GM12878 (cell line): ENCODE measurements around the gene DVL2. TPM values are rescaled to one million over a fixed set of nuclear protein-coding genes. Genes with fewer than 3 reads are reported as not detected.

Source experiments
- ATAC-seq: fragments of 200-7000 bp; cut with Tn5 transposase; 3 replicates; pipeline ENCODE4 v1.9.1; 2020; ENCODE audit warnings: mild to moderate bottlenecking, moderate library complexity
- BruUV-seq: library from RNA; stranded (reverse); fragments of 400-500 nt; replicated peaks from 2 replicates; lab custom pipeline; 2021; lab: Mats Ljungman, UMichigan
- CTCF ChIA-PET: fragments of 300-600 bp; sonication (Branson Sonifier 250); formaldehyde crosslinking; extraction: SDS; loops from one replicate; lab custom pipeline; 2021; ENCODE audit warnings: inconsistent platforms; lab: Yijun Ruan, JAX
- POLR2A ChIA-PET: fragments of 350-600 bp; formaldehyde crosslinking; extraction: SDS; loops from one replicate; lab custom pipeline; 2021; ENCODE audit warnings: inconsistent platforms; lab: Charles Lee
- RAD21 ChIA-PET: fragments of 300-600 bp; sonication (Branson Sonifier 250); formaldehyde crosslinking; loops from one replicate; lab custom pipeline; 2023; ENCODE audit warnings: antibody characterized with exemption; ENCODE audit not compliant: unreplicated experiment; lab: Charles Lee
- SMC1A ChIA-PET: fragments of 300-600 bp; sonication (Branson Sonifier 250); formaldehyde crosslinking; loops from one replicate; lab custom pipeline; 2023; ENCODE audit not compliant: unreplicated experiment, uncharacterized antibody; lab: Charles Lee
- DNase-seq: peaks from one replicate; pipeline ENCODE4 v3.0.0-alpha.2; 2011; ENCODE audit warnings: low read depth, low spot score
- FAIRE-seq: peaks from 3 replicates; lab custom pipeline; 2011; peaks lifted over from hg19 to GRCh38; lab: Jason Lieb, UNC
- H2AFZ ChIP-seq: 2 replicates; pipeline ENCODE4 v1.6.0; 2011; ENCODE audit warnings: low read depth, low read length, control low read depth; ENCODE audit not compliant: control insufficient read depth
- H3K27ac ChIP-seq: 2 replicates; pipeline ENCODE4 v1.5.1; 2011; ENCODE audit warnings: control low read depth; ENCODE audit not compliant: control insufficient read depth, insufficient read depth
- H3K27me3 ChIP-seq, 2 experiments: replicated peaks in 1 of 2; 2 replicates each; pipeline versions ENCODE4 v1.6.0 to v1.6.1; 2011; ENCODE audit warnings: low read length in 1 of 2; ENCODE audit not compliant: control insufficient read depth in 2 of 2, insufficient read depth in 2 of 2
- H3K36me3 ChIP-seq, 2 experiments: 2 replicates each; pipeline ENCODE4 v1.5.1; 2011; ENCODE audit warnings: low read length in 1 of 2; ENCODE audit not compliant: control insufficient read depth in 2 of 2, insufficient read depth in 2 of 2
- H3K4me1 ChIP-seq: 2 replicates; pipeline ENCODE4 v1.6.1; 2011; ENCODE audit warnings: mild to moderate bottlenecking, low read length, moderate library complexity, mixed read lengths; ENCODE audit not compliant: control insufficient read depth, insufficient read depth
- H3K4me2 ChIP-seq: 2 replicates; pipeline ENCODE4 v1.6.0; 2011; ENCODE audit warnings: control low read depth; ENCODE audit not compliant: control insufficient read depth, insufficient read depth
- H3K4me3 ChIP-seq: fragments of 200-600 bp; sonication (generic); 2 replicates; pipeline ENCODE4 v1.5.1; 2016
- H3K79me2 ChIP-seq: 2 replicates; pipeline ENCODE4 v1.6.0; 2011; ENCODE audit warnings: low read length; ENCODE audit not compliant: control insufficient read depth, insufficient read depth
- H3K9ac ChIP-seq: 2 replicates; pipeline ENCODE4 v1.8.0; 2011; ENCODE audit warnings: low read length, control low read depth, mixed read lengths; ENCODE audit not compliant: control insufficient read depth, insufficient read depth
- H3K9me3 ChIP-seq: replicated peaks from 3 replicates; pipeline ENCODE4 v1.5.1; 2011; ENCODE audit warnings: mild to moderate bottlenecking, low read length; ENCODE audit not compliant: control insufficient read depth, insufficient read depth
- H4K20me1 ChIP-seq: 2 replicates; pipeline ENCODE4 v1.6.0; 2011; ENCODE audit not compliant: control insufficient read depth, insufficient read depth
- CBX5 ChIP-seq: sonication (generic); IDR thresholded peaks from 2 replicates; pipeline ENCODE4 v1.6.1; 2016; ENCODE audit warnings: low read depth, moderate library complexity, mild to moderate bottlenecking, inconsistent platforms
- CEBPB ChIP-seq, 2 experiments: fragments of 150-350 bp in 1 of 2; IDR thresholded peaks; 2 replicates each; pipeline ENCODE4 v1.6.1; 2012 to 2014; ENCODE audit warnings: low read depth in 2 of 2, low read length in 2 of 2, borderline replicate concordance in 1 of 2, inconsistent platforms in 1 of 2
- CHD2 ChIP-seq: IDR thresholded peaks from 2 replicates; pipeline ENCODE4 v1.6.1; 2011; ENCODE audit warnings: low read depth, low read length, improper control_type of control experiment, borderline replicate concordance
- IKZF1 ChIP-seq: fragments of 450-650 bp; conservative IDR thresholded peaks from 2 replicates; pipeline ENCODE4 v1.6.1; 2017; ENCODE audit warnings: antibody characterized with exemption, mild to moderate bottlenecking
- JUNB ChIP-seq: IDR thresholded peaks from 2 replicates; pipeline ENCODE4 v1.6.1; 2016; ENCODE audit warnings: antibody characterized with exemption, mild to moderate bottlenecking
- MXI1 ChIP-seq: fragments of 150-350 bp; IDR thresholded peaks from 2 replicates; pipeline ENCODE4 v1.6.1; 2011; ENCODE audit warnings: low read depth, mild to moderate bottlenecking, inconsistent platforms, low read length, improper control_type of control experiment
- RFX5 ChIP-seq: IDR thresholded peaks from 2 replicates; pipeline ENCODE4 v1.6.1; 2011; ENCODE audit warnings: low read depth, low read length, improper control_type of control experiment
- SMAD5 ChIP-seq: IDR thresholded peaks from 2 replicates; pipeline ENCODE4 v1.6.1; 2016; ENCODE audit warnings: antibody characterized with exemption, low read depth
- ZNF24 ChIP-seq: fragments of 450-650 bp; IDR thresholded peaks from 2 replicates; pipeline ENCODE4 v1.6.1; 2017; ENCODE audit warnings: antibody characterized with exemption, mild to moderate bottlenecking
- ZNF384 ChIP-seq: IDR thresholded peaks from 2 replicates; pipeline ENCODE4 v1.6.1; 2012; ENCODE audit warnings: low read depth, mild to moderate bottlenecking, low read length, improper control_type of control experiment, borderline replicate concordance
- WGBS: methylation state at CpG from one replicate; pipeline ENCODE4 v1.1.6; 2016; ENCODE audit warnings: low lambda C conversion rate; ENCODE audit not compliant: insufficient replicate concordance, insufficient coverage; ENCODE audit errors: missing lambda C conversion rate; 5-methylcytosine and 5-hydroxymethylcytosine counted together
- in situ Hi-C: fragments of 300-500 bp; cut with MboI; formaldehyde crosslinking; loops from 9 replicates; pipeline ENCODE4 v1.14.3; 2018; ENCODE audit warnings: mixed read lengths
- intact Hi-C: fragments of 100-400 bp; cut with micrococcal nuclease; formaldehyde crosslinking; loops from one replicate; pipeline ENCODE4 v1.14.2; 2022; ENCODE audit not compliant: unreplicated experiment
- polyA plus RNA-seq, 11 experiments: library from polyadenylated mRNA; depleted of rRNA in 4 of 11; unstranded in 6 of 11; stranded (reverse) in 5 of 11; fragments of >200 nt; fragmentation: Nextera tagmentation in 4 of 11; fragmentation: Illumina TruSeq in 1 of 11; extraction: Ambion mirVana in 4 of 11; extraction: Trizol in 1 of 11; gene quantifications; 1 replicate in 1 of 11; 2 replicates in 10 of 11; pipeline versions ENCODE4 v1.2.1 to v1.2.3, GENCODE V29; 2011 to 2016; ENCODE audit warnings: inconsistent platforms in 2 of 11, missing spikeins in 2 of 11, low read depth in 1 of 11
- total RNA-seq, 4 experiments: library from RNA; depleted of rRNA in 3 of 4; stranded (reverse); fragments of >200 nt in 3 of 4; fragmentation: Illumina TruSeq in 1 of 4; extraction: Trizol in 1 of 4; gene quantifications; 2 replicates each; pipeline versions ENCODE4 v1.2.1 to v1.2.3, GENCODE V29; 2013 to 2021
- TF ChIP-seq, protein P1 (sequence below): IDR thresholded peaks from 2 replicates; pipeline ENCODE4 v1.6.1; 2012; ENCODE audit warnings: low read depth, low read length, improper control_type of control experiment

DVL2 gene
- total and polyA plus RNA-seq, 10 of the 15 experiments (the other 5 are each of a cell fraction or from before 2014, with no cell fraction given), result 0.97 to 44.8 (median 23.2) TPM

DNA sequence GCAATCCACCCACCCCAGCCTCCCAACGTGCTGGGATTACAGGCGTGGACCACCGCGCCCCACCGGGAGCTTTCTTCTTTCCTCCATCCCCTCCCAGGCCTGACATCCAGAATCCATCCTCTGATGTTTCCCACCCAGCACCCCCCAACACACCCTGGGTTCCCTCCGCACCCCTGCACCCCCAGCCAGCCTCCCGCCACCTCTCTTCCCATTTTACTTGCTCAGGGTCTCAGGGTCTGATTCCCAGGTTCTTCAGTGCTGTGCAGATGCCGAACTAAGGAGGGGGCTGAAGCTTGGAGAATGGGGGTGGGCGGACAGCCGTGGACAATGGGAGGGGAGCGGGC is 55.4 kb downstream of the DVL2 start:
- POLR2A ChIA-PET, result no interaction called here
- Histone ChIP-seq H3K9ac (no peak overlapping the region), H3K36me3 (no peaks in the 10 kb centered on the region), H3K4me1 (peaks cover 6% of the 10 kb centered on the region), H3K4me3 (no peak overlapping the region), H3K4me2 (no peak overlapping the region)
- 48% methylated on average over 11 of the region's 11 CpGs for WGBS
- ATAC-seq (no peak), DNase-seq (no peak)
- intact Hi-C loops, result loop anchor here (10.0 kb wide), 1 partner anchor 264 kb away; no protein-coding TSS in a partner anchor
- CTCF ChIA-PET, result interaction anchor here (2.3 to 3.5 kb wide), 3 partner anchors 127 to 268 kb away, joined by 10 to 34 read pairs (median 11); no protein-coding TSS in a partner anchor
- RAD21 ChIA-PET, result interaction anchor here (2.7 kb wide), 1 partner anchor 133 kb away, joined by 14 read pairs; no protein-coding TSS in a partner anchor
- no TSS peak for BruUV-seq
- TF ChIP-seq CHD2 (no peak), IKZF1 (no peak), JUNB (no peak), ZNF384 (no peak), SMAD5 (no peak), MXI1 (no peak), CEBPB (IDR thresholded peaks at IDR 0.05; ENCODE audit: borderline replicate concordance in 1 of 2, low read depth in 2 of 2, low read length in 2 of 2) (no peak), CBX5 (no peak), RFX5 (no peak), ZNF24 (no peak)
- TF ChIP-seq, protein P1, sequence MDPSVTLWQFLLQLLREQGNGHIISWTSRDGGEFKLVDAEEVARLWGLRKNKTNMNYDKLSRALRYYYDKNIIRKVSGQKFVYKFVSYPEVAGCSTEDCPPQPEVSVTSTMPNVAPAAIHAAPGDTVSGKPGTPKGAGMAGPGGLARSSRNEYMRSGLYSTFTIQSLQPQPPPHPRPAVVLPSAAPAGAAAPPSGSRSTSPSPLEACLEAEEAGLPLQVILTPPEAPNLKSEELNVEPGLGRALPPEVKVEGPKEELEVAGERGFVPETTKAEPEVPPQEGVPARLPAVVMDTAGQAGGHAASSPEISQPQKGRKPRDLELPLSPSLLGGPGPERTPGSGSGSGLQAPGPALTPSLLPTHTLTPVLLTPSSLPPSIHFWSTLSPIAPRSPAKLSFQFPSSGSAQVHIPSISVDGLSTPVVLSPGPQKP, result no peak
- TF ChIP-seq, all 136 proteins: peak for 0
- FAIRE-seq, result no peak
- H3K9me3 ChIP-seq, result no peaks in the 10 kb centered on the region; the same call in 2 of the 3 replicates
- in situ Hi-C loops, result no loop called here
- peaks cover 2 to 6% of the 10 kb centered on the region in 2 experiments; a peak in 3 of 4 replicates for H3K27me3 ChIP-seq
- no peaks in the 10 kb centered on the region for H3K79me2 ChIP-seq
- H2AFZ ChIP-seq, result no peak overlapping the region
- H3K27ac ChIP-seq, result no peak overlapping the region
- H4K20me1 ChIP-seq, result no peaks in the 10 kb centered on the region
- SMC1A ChIA-PET, result interaction anchor here (2.6 kb wide), 1 partner anchor 133 kb away, joined by 14 read pairs; no protein-coding TSS in a partner anchor
